HCT116 (cell line): ENCODE data around the gene SLC9B2. TPM values are rescaled to one million over a fixed set of nuclear protein-coding genes. Genes with fewer than 3 reads are reported as not detected.

ENCODE experiments used
- ATAC-seq: fragments of 200-7000 bp; cut with Tn5 transposase; 2 replicates; pipeline ENCODE4 v1.9.1; 2020; ENCODE audit warnings: mild to moderate bottlenecking, moderate library complexity
- BruUV-seq: library from RNA; stranded (reverse); fragments of 400-500 nt; replicated peaks from 2 replicates; lab custom pipeline; 2021; lab: Mats Ljungman, UMichigan
- CTCF ChIA-PET: fragments of 300-600 bp; sonication (Branson Sonifier 250); formaldehyde crosslinking; loops from one replicate; lab custom pipeline; 2021; ENCODE audit warnings: antibody characterized with exemption; lab: Charles Lee
- POLR2A ChIA-PET: fragments of 300-600, 350-600 bp; sonication (Branson Sonifier 250); formaldehyde crosslinking; loops from one replicate; lab custom pipeline; 2021; ENCODE audit warnings: antibody characterized with exemption; lab: Charles Lee
- RAD21 ChIA-PET, 2 experiments: fragments of 300-600 bp; sonication (Branson Sonifier 250); formaldehyde crosslinking; loops; one replicate each; lab custom pipeline; 2023; ENCODE audit warnings: low total read pairs in 2 of 2; ENCODE audit not compliant: uncharacterized antibody in 2 of 2, unreplicated experiment in 2 of 2, low non-redundant PET in 1 of 2; lab: Charles Lee
- DNase-seq: peaks from one replicate; pipeline ENCODE4 v3.0.0-alpha.2; 2010; ENCODE audit warnings: low read depth, low spot score
- H2AFZ ChIP-seq: fragments of 200-600 bp; shearing (Covaris generic), sonication (generic); 2 replicates; pipeline ENCODE4 v1.6.1; 2017; ENCODE audit warnings: low read depth, mixed run types, mixed read lengths, antibody characterized with exemption, low read length; ENCODE audit not compliant: poor library complexity, severe bottlenecking
- H3K27ac ChIP-seq: 2 replicates; pipeline ENCODE4 v1.5.1; 2012; ENCODE audit warnings: low read depth, low read length
- H3K27me3 ChIP-seq: fragments of 200-600 bp; sonication (generic); 2 replicates; pipeline ENCODE4 v1.6.1; 2016; ENCODE audit warnings: mixed run types, low read length, mixed read lengths; ENCODE audit not compliant: insufficient read depth
- H3K36me3 ChIP-seq, 2 experiments: fragments of 200-500 bp in 1 of 2; fragments of 200-600 bp in 1 of 2; sonication (Bioruptor generic) in 1 of 2; sonication (generic) in 1 of 2; 2 replicates each; pipeline versions ENCODE4 v1.5.1 to v1.6.1; 2014 to 2016; ENCODE audit warnings: low read length in 2 of 2, inconsistent platforms in 1 of 2, mixed read lengths in 1 of 2, mixed run types in 1 of 2; ENCODE audit not compliant: insufficient read depth in 2 of 2, control insufficient read depth in 1 of 2
- H3K4me1 ChIP-seq, 2 experiments: fragments of 200-600 bp in 1 of 2; sonication (generic) in 1 of 2; 2 replicates each; pipeline versions ENCODE4 v1.5.1 to v1.6.1; 2012 to 2017; ENCODE audit warnings: low read length in 2 of 2, inconsistent platforms in 1 of 2, mild to moderate bottlenecking in 1 of 2, mixed read lengths in 1 of 2, mixed run types in 1 of 2, moderate library complexity in 1 of 2; ENCODE audit not compliant: insufficient read depth in 2 of 2, control insufficient read depth in 1 of 2
- H3K4me2 ChIP-seq: fragments of 200-600 bp; sonication (generic); 2 replicates; pipeline ENCODE4 v1.6.1; 2017; ENCODE audit warnings: mixed run types, low read length, mixed read lengths
- H3K4me3 ChIP-seq, 2 experiments: fragments of 200-600 bp in 1 of 2; sonication (generic) in 1 of 2; replicated peaks in 1 of 2; 2 replicates each; pipeline ENCODE4 v1.5.1; 2011 to 2016; ENCODE audit warnings: low read length in 2 of 2, control low read depth in 1 of 2, low read depth in 1 of 2, mild to moderate bottlenecking in 1 of 2, mixed read lengths in 1 of 2, mixed run types in 1 of 2
- H3K79me2 ChIP-seq: fragments of 200-600 bp; sonication (generic); 2 replicates; pipeline ENCODE4 v1.6.1; 2017; ENCODE audit warnings: mild to moderate bottlenecking, mixed run types, low read length, moderate library complexity, mixed read lengths; ENCODE audit not compliant: insufficient read depth
- H3K9ac ChIP-seq: fragments of 200-600 bp; sonication (generic); 2 replicates; pipeline ENCODE4 v1.6.1; 2016; ENCODE audit warnings: low read length, mixed read lengths
- H3K9me2 ChIP-seq: fragments of 200-600 bp; sonication (generic), shearing (Covaris generic); 2 replicates; pipeline ENCODE4 v1.6.1; 2017; ENCODE audit warnings: mixed run types, mild to moderate bottlenecking, moderate library complexity; ENCODE audit not compliant: insufficient read depth
- H3K9me3 ChIP-seq, 2 experiments: fragments of 200-500 bp in 1 of 2; fragments of 200-600 bp in 1 of 2; sonication (Bioruptor generic) in 1 of 2; sonication (generic) in 1 of 2; 2 replicates each; pipeline ENCODE4 v1.6.1; 2014 to 2017; ENCODE audit warnings: low read length in 2 of 2, mixed read lengths in 2 of 2, inconsistent platforms in 1 of 2, low read depth in 1 of 2, mild to moderate bottlenecking in 1 of 2, mixed run types in 1 of 2, moderate library complexity in 1 of 2; ENCODE audit not compliant: control insufficient read depth in 1 of 2, insufficient read depth in 1 of 2
- H4K20me1 ChIP-seq: fragments of 200-600 bp; sonication (generic), shearing (Covaris generic); 2 replicates; pipeline ENCODE4 v1.6.1; 2017; ENCODE audit warnings: mixed run types, mild to moderate bottlenecking, moderate library complexity; ENCODE audit not compliant: insufficient read depth
- EZH2phosphoT487 ChIP-seq: fragments of 200-600 bp; IDR thresholded peaks from 2 replicates; pipeline ENCODE4 v1.6.1; 2018; ENCODE audit warnings: antibody characterized with exemption, borderline replicate concordance
- FOSL1 ChIP-seq: IDR thresholded peaks from 2 replicates; pipeline ENCODE4 v1.6.1; 2012; ENCODE audit warnings: low read depth
- RAD21 ChIP-seq: IDR thresholded peaks from 2 replicates; pipeline ENCODE4 v1.6.1; 2012; ENCODE audit warnings: low read depth, mild to moderate bottlenecking
- SP1 ChIP-seq: IDR thresholded peaks from 2 replicates; pipeline ENCODE4 v1.6.1; 2012; ENCODE audit warnings: low read depth
- SRF ChIP-seq: IDR thresholded peaks from 2 replicates; pipeline ENCODE4 v1.6.1; 2012; ENCODE audit warnings: low read depth
- TCF7L2 ChIP-seq: IDR thresholded peaks from 2 replicates; pipeline ENCODE4 v1.7.0; 2011; ENCODE audit warnings: borderline replicate concordance, inconsistent platforms; ENCODE audit not compliant: insufficient read depth, insufficient read length; ENCODE audit errors: extremely low read depth
- ZFX ChIP-seq: fragments of 450-650 bp; IDR thresholded peaks from 2 replicates; pipeline ENCODE4 v1.6.1; 2017
- intact Hi-C: fragments of 100-400 bp; cut with micrococcal nuclease; formaldehyde crosslinking; loops from 2 replicates; pipeline ENCODE4 v1.10.0; 2022
- total RNA-seq: library from RNA; stranded (reverse); gene quantifications from one replicate; pipeline ENCODE4 v1.2.1, GENCODE V29; 2021; ENCODE audit not compliant: unreplicated experiment
- TF ChIP-seq, protein P1 (sequence below), 3 experiments: fragments of 200-600 bp in 1 of 3; sonication (generic) in 1 of 3; IDR thresholded peaks in 2 of 3; conservative IDR thresholded peaks in 1 of 3; 2 replicates each; pipeline ENCODE4 v1.5.1; 2012 to 2017; ENCODE audit warnings: low read depth in 2 of 3, low read length in 2 of 3, antibody characterized with exemption in 1 of 3, borderline replicate concordance in 1 of 3, control low read depth in 1 of 3, mild to moderate bottlenecking in 1 of 3, mixed read lengths in 1 of 3, mixed run types in 1 of 3, moderate library complexity in 1 of 3; ENCODE audit not compliant: insufficient read depth in 1 of 3
- TF ChIP-seq, protein P2 (sequence below): IDR thresholded peaks from 2 replicates; pipeline ENCODE4 v1.6.1; 2012

SLC9B2 gene
- total RNA-seq, 1 experiment from 2014 or later = 18.3 TPM

DNA sequence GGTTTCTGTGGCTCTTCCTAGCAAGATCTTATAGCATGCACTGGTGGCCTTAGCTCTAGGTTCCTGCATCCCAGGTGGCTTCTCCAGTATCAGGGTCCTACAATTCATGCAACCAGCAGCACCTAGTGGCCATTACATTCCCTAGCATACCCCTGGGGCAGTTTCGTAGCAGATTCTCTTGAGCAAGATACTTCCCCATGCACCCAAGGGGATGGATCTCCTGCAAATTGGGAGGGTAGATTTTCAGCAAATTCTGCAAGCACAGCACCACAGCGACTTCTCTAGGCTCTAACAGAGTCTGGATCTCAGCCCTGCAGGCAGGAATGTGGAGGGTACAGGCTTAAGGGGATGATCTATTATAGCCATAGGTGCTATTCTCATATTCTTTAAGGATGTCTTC lies 44.0 kb downstream of the SLC9B2 start (continued):
- TF ChIP-seq, protein P1, sequence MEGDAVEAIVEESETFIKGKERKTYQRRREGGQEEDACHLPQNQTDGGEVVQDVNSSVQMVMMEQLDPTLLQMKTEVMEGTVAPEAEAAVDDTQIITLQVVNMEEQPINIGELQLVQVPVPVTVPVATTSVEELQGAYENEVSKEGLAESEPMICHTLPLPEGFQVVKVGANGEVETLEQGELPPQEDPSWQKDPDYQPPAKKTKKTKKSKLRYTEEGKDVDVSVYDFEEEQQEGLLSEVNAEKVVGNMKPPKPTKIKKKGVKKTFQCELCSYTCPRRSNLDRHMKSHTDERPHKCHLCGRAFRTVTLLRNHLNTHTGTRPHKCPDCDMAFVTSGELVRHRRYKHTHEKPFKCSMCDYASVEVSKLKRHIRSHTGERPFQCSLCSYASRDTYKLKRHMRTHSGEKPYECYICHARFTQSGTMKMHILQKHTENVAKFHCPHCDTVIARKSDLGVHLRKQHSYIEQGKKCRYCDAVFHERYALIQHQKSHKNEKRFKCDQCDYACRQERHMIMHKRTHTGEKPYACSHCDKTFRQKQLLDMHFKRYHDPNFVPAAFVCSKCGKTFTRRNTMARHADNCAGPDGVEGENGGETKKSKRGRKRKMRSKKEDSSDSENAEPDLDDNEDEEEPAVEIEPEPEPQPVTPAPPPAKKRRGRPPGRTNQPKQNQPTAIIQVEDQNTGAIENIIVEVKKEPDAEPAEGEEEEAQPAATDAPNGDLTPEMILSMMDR (IDR thresholded peaks at IDR 0.05 in 2 of 3, conservative IDR thresholded peaks at IDR 0.05 in 1 of 3; ENCODE audit: borderline replicate concordance in 1 of 3, insufficient read depth in 1 of 3, low read depth in 2 of 3, low read length in 2 of 3) = peak; percentile 28 to 74 (median 73); a peak in 5 of 6 replicates
- TF ChIP-seq, protein P2, sequence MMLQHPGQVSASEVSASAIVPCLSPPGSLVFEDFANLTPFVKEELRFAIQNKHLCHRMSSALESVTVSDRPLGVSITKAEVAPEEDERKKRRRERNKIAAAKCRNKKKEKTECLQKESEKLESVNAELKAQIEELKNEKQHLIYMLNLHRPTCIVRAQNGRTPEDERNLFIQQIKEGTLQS = no peak
- TF ChIP-seq RAD21 = peak; percentile 65

DNA sequence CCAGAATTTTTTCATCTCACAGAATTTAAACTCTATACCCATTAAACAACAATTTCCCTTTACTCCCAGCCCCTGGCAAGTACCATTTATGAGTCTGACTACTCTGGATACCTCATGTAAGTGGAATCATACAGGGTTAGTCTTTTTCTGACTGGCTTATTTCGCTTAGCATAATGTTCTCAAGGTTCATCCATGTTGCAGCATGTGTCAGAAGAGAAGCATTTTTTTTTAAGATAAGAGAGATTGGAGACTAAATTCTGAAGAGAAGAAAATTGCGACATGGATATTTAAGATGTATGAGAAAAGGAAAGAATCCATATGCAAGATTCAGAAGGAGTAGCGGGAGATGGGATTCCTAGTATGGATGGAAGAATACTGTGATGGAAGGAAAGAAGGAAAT lies 45.8 kb downstream of the SLC9B2 start:
- no peak overlapping the region for H3K27ac ChIP-seq
- H4K20me1 ChIP-seq = no peaks in the 10 kb centered on the region; the same call in 1 of the 2 replicates
- H3K4me2 ChIP-seq = no peak overlapping the region
- RAD21 ChIA-PET = no interaction called here
- no peak overlapping the region for H3K4me3 ChIP-seq
- no peak overlapping the region for H2AFZ ChIP-seq
- H3K9ac ChIP-seq = no peak overlapping the region
- no peak for TF ChIP-seq SP1
- no peak for TF ChIP-seq SRF
- TF ChIP-seq EZH2phosphoT487 = no peak
- TF ChIP-seq TCF7L2 = no peak
- no peak for TF ChIP-seq ZFX
- no peak for TF ChIP-seq FOSL1
- TF ChIP-seq, all 23 proteins: peak for 0
- no peaks in the 10 kb centered on the region for H3K36me3 ChIP-seq
- no peaks in the 10 kb centered on the region for H3K79me2 ChIP-seq
- ChIA-PET POLR2A (no interaction called here), CTCF (no interaction called here)
- no peaks in the 10 kb centered on the region for H3K4me1 ChIP-seq
- no peaks in the 10 kb centered on the region for H3K9me2 ChIP-seq
- DNase-seq (no peak), ATAC-seq (no peak)
- no peaks in the 10 kb centered on the region for H3K27me3 ChIP-seq
- intact Hi-C loops = loop anchor here (5.0 kb wide), 1 partner anchor 62 kb away; no protein-coding TSS in a partner anchor
- H3K9me3 ChIP-seq = no peaks in the 10 kb centered on the region
- no TSS peak for BruUV-seq
